ENCODE results near the gene TMEM181.
A peak's percentile ranks its signal among the peaks of the same experiment; 100 is the strongest.

Gene TMEM181

GRCh38 chr6:158558415-158559306 lies 1.2 kb upstream of the TMEM181 start:
- Histone ChIP-seq H3K4me2 (ENCODE audit: low read length) (0 out of 2 replicates have a peak overlapping the region, but pooled peaks have one; percentile 88), H2AFZ (ENCODE audit: low read depth, low read length) (peak overlapping the region; percentile 88; the same call in 1 of the 2 replicates)

DNA sequence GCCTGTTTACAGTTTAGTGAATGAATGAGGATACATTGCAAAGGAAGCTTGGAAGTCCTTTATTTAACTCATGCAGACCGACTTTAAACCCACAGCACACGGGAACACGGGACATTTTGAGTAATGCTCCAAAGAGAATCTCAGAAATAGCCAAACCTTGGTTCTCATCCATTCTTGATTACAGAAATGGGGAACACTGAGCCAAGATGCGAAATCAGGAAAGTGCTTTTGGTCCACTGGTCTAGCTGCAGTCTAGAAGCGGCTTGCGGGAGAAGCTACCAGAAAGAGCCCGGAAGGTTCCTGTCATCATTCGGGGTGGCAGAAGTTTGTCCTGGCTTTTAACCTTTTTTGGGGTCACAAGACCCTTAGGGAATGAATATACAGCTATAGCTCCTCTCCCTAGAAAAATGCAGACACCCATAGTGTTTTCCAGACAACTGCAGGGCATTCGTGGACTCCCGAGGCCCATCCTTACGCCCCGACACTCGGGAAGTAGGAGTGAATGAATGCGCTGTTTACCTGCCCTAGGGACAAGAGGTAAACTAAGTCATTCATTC lies 475 bp upstream of the TMEM181 start:
- H3K36me3 ChIP-seq (replicated peaks; ENCODE audit: low read depth, low read length) = no peaks in the 10 kb centered on the region
- peaks cover 12% of the 10 kb centered on the region; the same call in 1 of the 2 replicates for H4K20me1 ChIP-seq (ENCODE audit: insufficient read depth, low read length)
- peaks cover 12% of the 10 kb centered on the region for H3K4me1 ChIP-seq (ENCODE audit: low read length)
- peak overlapping the region; percentile 88; the same call in 1 of the 2 replicates for H2AFZ ChIP-seq (ENCODE audit: low read depth, low read length)
- H3K9ac ChIP-seq (ENCODE audit: low read length) = peak overlapping the region; percentile 93
- H3K27me3 ChIP-seq (ENCODE audit: low read depth, low read length) = no peaks in the 10 kb centered on the region
- peak overlapping the region; percentile 98 for H3K4me3 ChIP-seq (ENCODE audit: low read length)
- peak overlapping the region; percentile 88 for H3K4me2 ChIP-seq (ENCODE audit: low read length)
- TF ChIP-seq EZH2phosphoT487 (IDR thresholded peaks at IDR 0.05; ENCODE audit: low read depth) = no peak
- TF ChIP-seq, protein P1, sequence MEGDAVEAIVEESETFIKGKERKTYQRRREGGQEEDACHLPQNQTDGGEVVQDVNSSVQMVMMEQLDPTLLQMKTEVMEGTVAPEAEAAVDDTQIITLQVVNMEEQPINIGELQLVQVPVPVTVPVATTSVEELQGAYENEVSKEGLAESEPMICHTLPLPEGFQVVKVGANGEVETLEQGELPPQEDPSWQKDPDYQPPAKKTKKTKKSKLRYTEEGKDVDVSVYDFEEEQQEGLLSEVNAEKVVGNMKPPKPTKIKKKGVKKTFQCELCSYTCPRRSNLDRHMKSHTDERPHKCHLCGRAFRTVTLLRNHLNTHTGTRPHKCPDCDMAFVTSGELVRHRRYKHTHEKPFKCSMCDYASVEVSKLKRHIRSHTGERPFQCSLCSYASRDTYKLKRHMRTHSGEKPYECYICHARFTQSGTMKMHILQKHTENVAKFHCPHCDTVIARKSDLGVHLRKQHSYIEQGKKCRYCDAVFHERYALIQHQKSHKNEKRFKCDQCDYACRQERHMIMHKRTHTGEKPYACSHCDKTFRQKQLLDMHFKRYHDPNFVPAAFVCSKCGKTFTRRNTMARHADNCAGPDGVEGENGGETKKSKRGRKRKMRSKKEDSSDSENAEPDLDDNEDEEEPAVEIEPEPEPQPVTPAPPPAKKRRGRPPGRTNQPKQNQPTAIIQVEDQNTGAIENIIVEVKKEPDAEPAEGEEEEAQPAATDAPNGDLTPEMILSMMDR (IDR thresholded peaks at IDR 0.05; ENCODE audit: low read depth, low read length) = no peak
- H3K27ac ChIP-seq (ENCODE audit: low read length) = no peak overlapping the region; the same call in 1 of the 2 replicates
- H3K79me2 ChIP-seq (ENCODE audit: low read length) = peaks cover 38% of the 10 kb centered on the region
- H3K9me3 ChIP-seq (ENCODE audit: insufficient read depth, low read length) = no peaks in the 10 kb centered on the region

More at GRCh38 chr6:158558415-158559306, 1.2 kb upstream of the TMEM181 start:
- Histone ChIP-seq H3K9ac (ENCODE audit: low read length) (no peak overlapping the region), H3K27me3 (ENCODE audit: low read depth, low read length) (no peaks in the 10 kb centered on the region), H3K9me3 (ENCODE audit: insufficient read depth, low read length) (no peaks in the 10 kb centered on the region), H3K36me3 (replicated peaks; ENCODE audit: low read depth, low read length) (no peaks in the 10 kb centered on the region), H3K27ac (ENCODE audit: low read length) (no peak overlapping the region), H4K20me1 (ENCODE audit: insufficient read depth, low read length) (peaks cover 12% of the 10 kb centered on the region; the same call in 1 of the 2 replicates), H3K79me2 (ENCODE audit: low read length) (peaks cover 32% of the 10 kb centered on the region), H3K4me1 (ENCODE audit: low read length) (peaks cover 12% of the 10 kb centered on the region), H3K4me3 (ENCODE audit: low read length) (no peak overlapping the region)
- TF ChIP-seq EZH2phosphoT487 (IDR thresholded peaks at IDR 0.05; ENCODE audit: low read depth) = no peak
- TF ChIP-seq, protein P1 (IDR thresholded peaks at IDR 0.05; ENCODE audit: low read depth, low read length) = no peak

DNA sequence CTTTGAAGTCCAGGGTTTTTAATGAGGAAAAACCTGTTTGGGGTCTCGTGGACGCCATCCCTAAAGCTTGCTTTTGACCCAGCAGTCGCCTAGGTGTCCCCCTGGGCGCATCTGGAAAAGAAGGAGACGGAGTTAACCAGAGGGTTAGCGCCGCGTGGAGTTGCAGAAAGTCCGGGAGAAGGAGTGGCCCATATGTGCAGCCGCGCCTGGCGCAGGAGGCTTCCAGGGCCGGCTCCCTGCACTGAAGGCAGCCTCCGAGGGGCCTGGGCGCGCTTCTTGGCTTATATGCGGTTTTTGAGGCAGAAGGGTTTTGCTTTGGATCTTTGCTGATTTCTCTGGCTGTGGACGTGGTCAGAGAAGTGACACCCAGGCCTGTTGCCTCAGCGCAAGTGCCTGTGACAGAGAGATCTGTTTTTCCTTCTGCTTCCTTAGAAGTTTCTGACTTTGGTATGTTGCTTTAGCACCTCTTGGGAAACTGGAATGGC lies 987 bp downstream of the TMEM181 start:
- peak overlapping the region; percentile 87 for H3K4me2 ChIP-seq (ENCODE audit: low read length)
- H4K20me1 ChIP-seq (ENCODE audit: insufficient read depth, low read length) = peaks cover 16% of the 10 kb centered on the region; the same call in 1 of the 2 replicates
- H3K9ac ChIP-seq (ENCODE audit: low read length) = peak overlapping the region; percentile 93
- H3K36me3 ChIP-seq (replicated peaks; ENCODE audit: low read depth, low read length) = no peaks in the 10 kb centered on the region
- no peaks in the 10 kb centered on the region for H3K9me3 ChIP-seq (ENCODE audit: insufficient read depth, low read length)
- H3K79me2 ChIP-seq (ENCODE audit: low read length) = peaks cover 50% of the 10 kb centered on the region
- H3K4me1 ChIP-seq (ENCODE audit: low read length) = peaks cover 12% of the 10 kb centered on the region
- H3K4me3 ChIP-seq (ENCODE audit: low read length) = peak overlapping the region; percentile 98
- no peak for TF ChIP-seq EZH2phosphoT487 (IDR thresholded peaks at IDR 0.05; ENCODE audit: low read depth)
- TF ChIP-seq, protein P1 (IDR thresholded peaks at IDR 0.05; ENCODE audit: low read depth, low read length) = no peak
- peak overlapping the region; percentile 41; the same call in 1 of the 2 replicates for H2AFZ ChIP-seq (ENCODE audit: low read depth, low read length)
- no peaks in the 10 kb centered on the region for H3K27me3 ChIP-seq (ENCODE audit: low read depth, low read length)
- H3K27ac ChIP-seq (ENCODE audit: low read length) = peak overlapping the region; percentile 63

Data from OCI-LY3 (cell line).